K562 (cell line): ENCODE results near the gene LAG3. TPM values are rescaled to one million over a fixed set of nuclear protein-coding genes. Genes with fewer than 3 reads are reported as not detected.
A peak's percentile ranks its signal among the peaks of the same experiment; 100 is the strongest.

Experiments used
- ARHGAP35 ChIP-seq: fragments of 450-650 bp; IDR thresholded peaks from 2 replicates; pipeline ENCODE4 v1.6.1; 2018; ENCODE audit not compliant: partially characterized antibody
- ATF3 ChIP-seq, 2 experiments: fragments of 450-650 bp in 1 of 2; sonication (generic) in 1 of 2; formaldehyde crosslinking in 1 of 2; IDR thresholded peaks in 1 of 2; conservative IDR thresholded peaks in 1 of 2; 2 replicates each; pipeline versions ENCODE4 v1.6.1 to v1.8.1; 2016 to 2023; ENCODE audit warnings: mild to moderate bottlenecking in 2 of 2, moderate library complexity in 2 of 2, inconsistent platforms in 1 of 2, missing genetic modification reagents in 1 of 2
- CBX3 ChIP-seq, 2 experiments: IDR thresholded peaks; 1 replicate in 1 of 2; 2 replicates in 1 of 2; pipeline ENCODE4 v1.6.1; 2012; ENCODE audit warnings: inconsistent platforms in 2 of 2, low read length in 2 of 2, borderline replicate concordance in 1 of 2, control low read depth in 1 of 2
- CBX8 ChIP-seq: fragments of 200-600 bp; sonication (generic); IDR thresholded peaks from 2 replicates; pipeline ENCODE4 v1.6.1; 2012; ENCODE audit warnings: borderline replicate concordance, mixed run types, low read depth, mild to moderate bottlenecking, moderate library complexity, mixed read lengths, low read length, control low read depth, inconsistent platforms; ENCODE audit not compliant: poor library complexity, severe bottlenecking; ENCODE audit errors: extremely low read depth
- E2F1 ChIP-seq: sonication (generic); formaldehyde crosslinking; IDR thresholded peaks from 2 replicates; pipeline ENCODE4 v1.8.1; 2023; ENCODE audit warnings: mild to moderate bottlenecking, missing genetic modification reagents, moderate library complexity
- EP400 ChIP-seq: fragments of 450-650 bp; IDR thresholded peaks from 2 replicates; pipeline ENCODE4 v1.6.1; 2017; ENCODE audit warnings: antibody characterized with exemption, mild to moderate bottlenecking, moderate library complexity
- HDAC3 ChIP-seq: fragments of 450-650 bp; IDR thresholded peaks from 2 replicates; pipeline ENCODE4 v1.6.1; 2018; ENCODE audit warnings: borderline replicate concordance, mild to moderate bottlenecking, moderate library complexity; ENCODE audit not compliant: partially characterized antibody
- HINFP ChIP-seq: fragments of 450-650 bp; conservative IDR thresholded peaks from 2 replicates; pipeline ENCODE4 v1.6.1; 2016; ENCODE audit warnings: missing genetic modification characterization, low read depth, mild to moderate bottlenecking, control low read depth, missing compliant biosample characterization
- HSF4 ChIP-seq: fragments of 250-450 bp; sonication (Bioruptor Pico); IDR thresholded peaks from 2 replicates; pipeline ENCODE4 v2.1.2; 2022; ENCODE audit warnings: mild to moderate bottlenecking, moderate library complexity, borderline replicate concordance
- KLF10 ChIP-seq: fragments of 250-450 bp; sonication (Bioruptor Pico); IDR thresholded peaks from 2 replicates; pipeline ENCODE4 v1.6.1; 2021; ENCODE audit warnings: matching md5 sums
- MLLT1 ChIP-seq, 2 experiments: fragments of 450-650 bp; IDR thresholded peaks; 2 replicates each; pipeline ENCODE4 v1.6.1; 2016
- NFIC ChIP-seq: fragments of 450-650 bp; IDR thresholded peaks from 2 replicates; pipeline ENCODE4 v1.6.1; 2017; ENCODE audit warnings: mild to moderate bottlenecking, inconsistent platforms
- NFIX ChIP-seq: fragments of 250-450 bp; sonication (Bioruptor Pico); IDR thresholded peaks from 2 replicates; pipeline ENCODE4 v1.4.0; 2020; ENCODE audit warnings: low read depth, mild to moderate bottlenecking, moderate library complexity
- PURB ChIP-seq: sonication (generic); formaldehyde crosslinking; IDR thresholded peaks from 2 replicates; pipeline ENCODE4 v1.9.0; 2021; ENCODE audit warnings: low read depth, mild to moderate bottlenecking, missing genetic modification reagents
- RBFOX2 ChIP-seq: fragments of 200-400 bp; formaldehyde crosslinking; IDR thresholded peaks from 2 replicates; pipeline ENCODE4 v1.6.1; 2017; ENCODE audit warnings: low read depth, mild to moderate bottlenecking, low read length, moderate library complexity
- SETDB1 ChIP-seq: IDR thresholded peaks from one replicate; pipeline ENCODE4 v1.6.1; 2012; ENCODE audit warnings: low read length, control low read depth, inconsistent platforms
- TFAP4 ChIP-seq: sonication (generic); formaldehyde crosslinking; IDR thresholded peaks from 2 replicates; pipeline ENCODE4 v1.8.0; 2022; ENCODE audit warnings: missing genetic modification reagents, mild to moderate bottlenecking, moderate library complexity, borderline replicate concordance
- U2AF1 ChIP-seq: fragments of 200-400 bp; formaldehyde crosslinking; optimal IDR thresholded peaks from 2 replicates; pipeline ENCODE3; 2017; ENCODE audit warnings: mild to moderate bottlenecking, low read depth, low read length, moderate library complexity
- ZEB2 ChIP-seq: fragments of 450-650 bp; IDR thresholded peaks from 2 replicates; pipeline ENCODE4 v1.6.1; 2016
- ZNF174 ChIP-seq: fragments of 250-450 bp; sonication (Bioruptor Pico); IDR thresholded peaks from 2 replicates; pipeline ENCODE4 v1.4.0; 2020; ENCODE audit warnings: mild to moderate bottlenecking
- ZNF253 ChIP-seq: fragments of 250-450 bp; sonication (Bioruptor Pico); conservative IDR thresholded peaks from 2 replicates; pipeline ENCODE4 v1.6.1; 2021; ENCODE audit warnings: mild to moderate bottlenecking
- ZNF785 ChIP-seq: fragments of 250-450 bp; sonication (Bioruptor Pico); IDR thresholded peaks from 2 replicates; pipeline ENCODE4 v1.4.0; 2020; ENCODE audit warnings: mild to moderate bottlenecking
- polyA plus RNA-seq, 8 experiments: library from polyadenylated mRNA; depleted of rRNA in 4 of 8; stranded (reverse) in 5 of 8; unstranded in 3 of 8; fragments of >200 nt; fragmentation: Nextera tagmentation in 2 of 8; fragmentation: Illumina TruSeq in 1 of 8; extraction: Ambion mirVana in 2 of 8; extraction: Trizol in 1 of 8; gene quantifications; 2 replicates each; pipeline versions ENCODE4 v1.2.1 to v1.2.3, GENCODE V29; 2011 to 2014; ENCODE audit warnings: inconsistent platforms in 1 of 8, missing spikeins in 1 of 8
- total RNA-seq, 7 experiments: library from RNA; depleted of rRNA in 6 of 7; stranded (reverse); fragments of >200 nt in 6 of 7; fragmentation: Illumina TruSeq in 2 of 7; extraction: Trizol in 2 of 7; gene quantifications; 2 replicates each; pipeline versions ENCODE4 v1.2.1 to v1.2.3, GENCODE V29; 2011 to 2021; ENCODE audit warnings: low replicate concordance in 1 of 7

Gene LAG3
- total and polyA plus RNA-seq, 9 of the 15 experiments (the other 6 are each of a cell fraction or from before 2014, with no cell fraction given), result 0.07 to 0.66 (median 0.09) TPM; not detected in 1

- TF ChIP-seq ZNF785 (CRISPR knock-in tag) (no peak), PURB (CRISPR knock-in tag) (no peak), E2F1 (no peak), ARHGAP35 (no peak), NFIC (peak; percentile 13; the same call in 1 of the 2 replicates), KLF10 (CRISPR knock-in tag) (no peak), ZNF174 (CRISPR knock-in tag) (no peak), CBX8 (no peak), ZEB2 (no peak), MLLT1 (IDR thresholded peaks at IDR 0.05) (peak in 1 of 2 experiments; percentile 72; a peak in 1 of 4 replicates), EP400 (peak; percentile 34), ATF3 (IDR thresholded peaks at IDR 0.05) (no peak), ATF3 (CRISPR knock-in tag; conservative IDR thresholded peaks at IDR 0.05) (no peak), RBFOX2 (peak; percentile 80), HDAC3 (no peak), NFIX (no peak), HSF4 (CRISPR knock-in tag) (no peak), ZNF253 (CRISPR knock-in tag) (no peak), TFAP4 (CRISPR knock-in tag) (peak; percentile 35; the same call in 1 of the 2 replicates), SETDB1 (no peak), U2AF1 (peak; percentile 22), CBX3 (IDR thresholded peaks at IDR 0.05; ENCODE audit: borderline replicate concordance in 1 of 2, low read length in 2 of 2) (no peak), HINFP (tag) (no peak)
Observed at GRCh38 chr12:6766651-6767349, 5.5 kb upstream of the LAG3 start (continued).
